HL-60 (cell line): Measurements from ENCODE around the gene SHKBP1.

Source experiments
- DNase-seq, 2 experiments: peaks; one replicate each; pipeline ENCODE4 v3.0.0-alpha.2; 2010 to 2020; ENCODE audit warnings: low read depth in 1 of 2, low spot score in 1 of 2
- H3K27ac ChIP-seq: fragments of 250-450 bp; sonication (Bioruptor Pico); replicated peaks from 2 replicates; pipeline ENCODE4 v1.5.1; 2020; ENCODE audit warnings: mild to moderate bottlenecking, moderate library complexity
- H3K27me3 ChIP-seq: fragments of 250-450 bp; sonication (Bioruptor Pico); 2 replicates; pipeline ENCODE4 v1.5.1; 2021; ENCODE audit warnings: mild to moderate bottlenecking, moderate library complexity; ENCODE audit not compliant: insufficient read depth, poor library complexity, severe bottlenecking
- H3K4me3 ChIP-seq: replicated peaks from 2 replicates; pipeline ENCODE4 v1.5.1; 2011; ENCODE audit warnings: mild to moderate bottlenecking, control low read depth, low read length; ENCODE audit not compliant: insufficient read depth
- GABPA ChIP-seq: IDR thresholded peaks from 2 replicates; pipeline ENCODE4 v1.6.1; 2012; ENCODE audit warnings: low read depth
- POLR2AphosphoS5 ChIP-seq: IDR thresholded peaks from 2 replicates; pipeline ENCODE4 v1.6.1; 2012; ENCODE audit warnings: low read depth
- SPI1 ChIP-seq: IDR thresholded peaks from 2 replicates; pipeline ENCODE4 v1.6.1; 2012; ENCODE audit warnings: low read depth, mild to moderate bottlenecking, borderline replicate concordance
- TF ChIP-seq, protein P1 (sequence below): IDR thresholded peaks from one replicate; pipeline ENCODE4 v1.5.1; 2011; ENCODE audit warnings: low read length, control low read depth, inconsistent platforms; ENCODE audit not compliant: insufficient read depth
- TF ChIP-seq, protein P2 (sequence below): IDR thresholded peaks from 2 replicates; pipeline ENCODE4 v1.6.1; 2012; ENCODE audit warnings: low read depth; ENCODE audit not compliant: insufficient replicate concordance

Gene SHKBP1

DNA sequence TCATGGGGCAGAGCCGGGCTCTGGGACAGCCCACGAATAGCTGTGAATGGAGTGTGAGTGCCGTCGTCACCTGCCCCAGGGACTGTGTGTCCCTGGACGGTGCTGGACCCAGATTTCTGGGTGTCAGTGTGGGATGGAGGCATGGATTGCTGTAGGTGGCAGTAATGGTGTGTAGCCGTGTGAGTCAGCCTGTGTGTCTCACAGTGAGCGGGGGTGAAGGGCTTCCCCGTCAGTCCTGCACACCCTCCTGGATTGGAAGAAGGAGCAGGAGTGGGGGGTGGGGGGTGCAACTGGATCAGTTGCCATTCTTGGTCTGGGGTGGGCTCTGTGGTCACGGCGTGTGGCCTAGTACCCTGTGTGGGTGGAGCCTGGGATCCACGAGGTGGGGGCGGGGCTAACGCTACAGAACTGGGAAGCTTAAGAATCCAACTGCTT is 18.0 kb downstream of the SHKBP1 start:
- DNase-seq = no peak
- H3K27ac ChIP-seq = no peak overlapping the region
- TF ChIP-seq GABPA = no peak
- TF ChIP-seq SPI1 = no peak
- TF ChIP-seq, protein P1, sequence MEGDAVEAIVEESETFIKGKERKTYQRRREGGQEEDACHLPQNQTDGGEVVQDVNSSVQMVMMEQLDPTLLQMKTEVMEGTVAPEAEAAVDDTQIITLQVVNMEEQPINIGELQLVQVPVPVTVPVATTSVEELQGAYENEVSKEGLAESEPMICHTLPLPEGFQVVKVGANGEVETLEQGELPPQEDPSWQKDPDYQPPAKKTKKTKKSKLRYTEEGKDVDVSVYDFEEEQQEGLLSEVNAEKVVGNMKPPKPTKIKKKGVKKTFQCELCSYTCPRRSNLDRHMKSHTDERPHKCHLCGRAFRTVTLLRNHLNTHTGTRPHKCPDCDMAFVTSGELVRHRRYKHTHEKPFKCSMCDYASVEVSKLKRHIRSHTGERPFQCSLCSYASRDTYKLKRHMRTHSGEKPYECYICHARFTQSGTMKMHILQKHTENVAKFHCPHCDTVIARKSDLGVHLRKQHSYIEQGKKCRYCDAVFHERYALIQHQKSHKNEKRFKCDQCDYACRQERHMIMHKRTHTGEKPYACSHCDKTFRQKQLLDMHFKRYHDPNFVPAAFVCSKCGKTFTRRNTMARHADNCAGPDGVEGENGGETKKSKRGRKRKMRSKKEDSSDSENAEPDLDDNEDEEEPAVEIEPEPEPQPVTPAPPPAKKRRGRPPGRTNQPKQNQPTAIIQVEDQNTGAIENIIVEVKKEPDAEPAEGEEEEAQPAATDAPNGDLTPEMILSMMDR = no peak
- TF ChIP-seq POLR2AphosphoS5 = no peak
- TF ChIP-seq, protein P2, sequence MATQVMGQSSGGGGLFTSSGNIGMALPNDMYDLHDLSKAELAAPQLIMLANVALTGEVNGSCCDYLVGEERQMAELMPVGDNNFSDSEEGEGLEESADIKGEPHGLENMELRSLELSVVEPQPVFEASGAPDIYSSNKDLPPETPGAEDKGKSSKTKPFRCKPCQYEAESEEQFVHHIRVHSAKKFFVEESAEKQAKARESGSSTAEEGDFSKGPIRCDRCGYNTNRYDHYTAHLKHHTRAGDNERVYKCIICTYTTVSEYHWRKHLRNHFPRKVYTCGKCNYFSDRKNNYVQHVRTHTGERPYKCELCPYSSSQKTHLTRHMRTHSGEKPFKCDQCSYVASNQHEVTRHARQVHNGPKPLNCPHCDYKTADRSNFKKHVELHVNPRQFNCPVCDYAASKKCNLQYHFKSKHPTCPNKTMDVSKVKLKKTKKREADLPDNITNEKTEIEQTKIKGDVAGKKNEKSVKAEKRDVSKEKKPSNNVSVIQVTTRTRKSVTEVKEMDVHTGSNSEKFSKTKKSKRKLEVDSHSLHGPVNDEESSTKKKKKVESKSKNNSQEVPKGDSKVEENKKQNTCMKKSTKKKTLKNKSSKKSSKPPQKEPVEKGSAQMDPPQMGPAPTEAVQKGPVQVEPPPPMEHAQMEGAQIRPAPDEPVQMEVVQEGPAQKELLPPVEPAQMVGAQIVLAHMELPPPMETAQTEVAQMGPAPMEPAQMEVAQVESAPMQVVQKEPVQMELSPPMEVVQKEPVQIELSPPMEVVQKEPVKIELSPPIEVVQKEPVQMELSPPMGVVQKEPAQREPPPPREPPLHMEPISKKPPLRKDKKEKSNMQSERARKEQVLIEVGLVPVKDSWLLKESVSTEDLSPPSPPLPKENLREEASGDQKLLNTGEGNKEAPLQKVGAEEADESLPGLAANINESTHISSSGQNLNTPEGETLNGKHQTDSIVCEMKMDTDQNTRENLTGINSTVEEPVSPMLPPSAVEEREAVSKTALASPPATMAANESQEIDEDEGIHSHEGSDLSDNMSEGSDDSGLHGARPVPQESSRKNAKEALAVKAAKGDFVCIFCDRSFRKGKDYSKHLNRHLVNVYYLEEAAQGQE = no peak
- peaks cover 30% of the 10 kb centered on the region for H3K27me3 ChIP-seq
- H3K4me3 ChIP-seq = no peak overlapping the region

DNA sequence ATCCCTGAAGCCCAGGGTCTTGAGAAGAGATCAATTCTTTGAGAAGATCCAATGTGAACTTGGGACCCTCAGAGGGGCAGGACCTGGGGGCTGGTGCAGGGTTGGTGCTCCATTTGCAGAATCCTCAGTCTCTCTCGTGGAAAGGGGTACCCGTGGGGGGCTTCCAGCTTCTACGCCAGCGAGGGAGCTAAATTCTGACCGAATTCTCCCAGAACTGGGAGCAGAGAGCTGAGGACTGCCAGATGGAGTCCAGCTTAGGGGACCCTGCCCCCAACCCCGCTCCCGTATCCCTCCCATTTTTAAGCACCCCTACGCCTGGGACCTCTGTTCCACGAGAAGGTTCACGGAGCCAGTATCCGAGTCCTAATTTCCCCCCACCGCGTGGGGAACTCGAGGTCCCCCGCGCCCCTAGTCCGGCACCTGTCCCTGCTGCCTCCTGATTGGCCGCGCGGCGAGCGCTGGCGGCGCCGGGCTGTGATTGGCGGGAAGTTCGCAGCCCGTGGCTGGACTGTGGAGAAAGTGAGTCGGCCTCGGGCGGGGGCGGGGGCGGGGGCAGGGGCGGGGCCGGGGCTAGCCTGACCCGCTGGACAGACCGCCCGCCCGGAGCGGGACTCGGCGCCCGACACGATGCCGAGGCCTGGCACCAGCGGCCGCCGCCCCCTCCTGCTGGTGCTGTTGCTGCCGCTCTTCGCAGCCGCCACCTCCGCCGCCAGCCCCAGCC is 20.1 kb downstream of the SHKBP1 start:
- Histone ChIP-seq H3K4me3 (no peak overlapping the region), H3K27ac (no peak overlapping the region), H3K27me3 (peaks cover 47% of the 10 kb centered on the region)
- TF ChIP-seq POLR2AphosphoS5 (no peak), SPI1 (no peak)
- TF ChIP-seq, protein P1 = no peak
- TF ChIP-seq, protein P2 = no peak
- DNase-seq = no peak

DNA sequence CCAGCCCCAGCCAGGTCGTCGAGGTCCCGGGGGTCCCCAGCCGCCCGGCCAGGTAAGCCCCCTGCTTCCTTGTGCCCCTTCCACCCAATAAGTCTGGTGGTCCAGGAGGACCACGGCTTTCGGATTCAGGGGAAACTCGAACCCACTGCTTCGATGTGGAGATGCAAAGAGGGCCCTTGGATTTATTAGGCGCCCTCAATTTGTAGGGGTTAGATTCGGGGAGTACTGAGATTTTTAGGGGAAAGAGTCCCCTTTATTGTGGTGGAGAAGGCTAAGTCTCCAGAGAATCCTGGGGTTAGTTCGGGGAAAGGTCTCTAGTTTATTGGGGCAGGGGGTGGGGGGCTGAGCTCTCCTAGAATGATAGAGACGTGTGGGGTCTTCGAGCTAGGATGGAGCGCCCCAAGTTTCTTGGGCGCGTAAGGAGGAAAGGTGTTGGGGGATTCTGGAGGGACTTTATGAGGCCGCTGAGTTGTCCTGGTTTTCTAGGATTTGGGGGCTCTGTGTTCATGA is 20.7 kb downstream of the SHKBP1 start:
- no peak for TF ChIP-seq GABPA
- no peak for TF ChIP-seq SPI1
- no peak for TF ChIP-seq POLR2AphosphoS5
- TF ChIP-seq, protein P1 = no peak
- TF ChIP-seq, protein P2 = no peak
- Histone ChIP-seq H3K27ac (no peak overlapping the region), H3K4me3 (no peak overlapping the region), H3K27me3 (peaks cover 50% of the 10 kb centered on the region)
- DNase-seq = no peak
